SKM-1 (cell line): ENCODE data around the gene TUBGCP3.
"Not testable (repeated sequence)": the region's sequence is repeated elsewhere in the genome, so short reads cannot be mapped to it uniquely, and the experiment has no call there.

Experiments used
- DNase-seq: peaks from one replicate; lab custom pipeline; 2025; ENCODE audit not compliant: unreplicated experiment; lab: John Stamatoyannopoulos, UW

TUBGCP3 gene

DNA sequence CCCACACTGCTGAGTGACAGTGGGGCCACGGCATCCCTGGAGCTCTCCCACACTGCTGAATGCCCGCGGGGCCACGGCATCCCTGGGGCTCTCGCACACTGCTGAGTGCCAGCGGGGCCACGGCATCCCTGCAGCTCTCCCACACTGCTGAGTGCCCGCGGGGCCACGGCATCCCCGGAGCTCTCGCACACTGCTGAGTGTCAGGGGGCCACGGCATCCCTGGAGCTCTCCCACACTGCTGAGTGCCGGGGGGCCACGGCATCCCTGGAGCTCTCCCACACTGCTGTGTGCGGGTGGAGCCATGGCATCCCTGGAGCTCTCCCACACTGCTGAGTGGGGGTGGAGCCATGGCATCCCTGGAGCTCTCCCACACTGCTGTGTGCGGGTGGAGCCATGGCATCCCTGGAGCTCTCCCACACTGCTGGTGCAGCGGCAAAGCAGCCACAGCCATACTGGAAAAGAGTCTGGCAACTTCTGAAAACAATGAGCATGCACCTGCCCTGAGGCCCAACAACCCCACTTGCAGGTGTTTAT lies 8.6 kb downstream of the TUBGCP3 start:
- no peak for DNase-seq

DNA sequence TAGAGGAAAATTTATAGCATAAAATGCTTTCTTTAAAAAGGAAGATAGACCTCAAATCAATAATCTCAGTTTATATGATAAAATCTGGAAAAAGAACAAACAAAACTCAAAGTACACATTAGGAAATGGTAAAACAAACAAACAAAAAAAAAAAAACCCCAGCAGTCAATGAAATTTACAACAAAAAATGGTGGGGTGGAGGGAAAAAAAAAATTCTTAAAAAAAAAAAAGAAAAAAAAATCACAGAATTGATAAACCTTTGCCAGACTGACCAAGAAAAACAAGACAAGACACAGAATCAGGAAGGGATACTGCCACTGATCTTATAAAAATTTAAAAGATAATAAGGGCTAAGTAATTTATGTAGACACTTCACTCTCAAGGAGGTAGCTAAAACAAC lies 11.2 kb downstream of the TUBGCP3 start:
- no peak for DNase-seq

DNA sequence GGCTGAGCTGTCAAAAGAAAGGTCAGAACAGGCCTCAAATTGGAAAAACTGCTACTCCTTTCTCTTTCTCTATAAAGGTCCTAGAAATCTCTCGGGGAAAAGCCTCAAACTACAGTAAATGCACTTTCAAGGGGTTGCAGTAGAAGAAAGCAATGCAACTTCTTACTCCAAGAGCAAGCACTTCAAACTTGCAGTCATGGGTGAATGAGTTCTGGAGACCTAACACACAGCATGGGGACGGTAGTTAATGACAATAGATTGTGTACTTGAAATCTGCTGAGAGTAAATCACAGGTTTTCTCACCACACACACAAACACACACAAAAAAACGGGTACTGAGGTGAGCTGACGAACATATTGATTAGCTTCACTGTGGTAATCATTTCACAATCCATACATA lies 11.8 kb downstream of the TUBGCP3 start:
- DNase-seq = no peak

DNA sequence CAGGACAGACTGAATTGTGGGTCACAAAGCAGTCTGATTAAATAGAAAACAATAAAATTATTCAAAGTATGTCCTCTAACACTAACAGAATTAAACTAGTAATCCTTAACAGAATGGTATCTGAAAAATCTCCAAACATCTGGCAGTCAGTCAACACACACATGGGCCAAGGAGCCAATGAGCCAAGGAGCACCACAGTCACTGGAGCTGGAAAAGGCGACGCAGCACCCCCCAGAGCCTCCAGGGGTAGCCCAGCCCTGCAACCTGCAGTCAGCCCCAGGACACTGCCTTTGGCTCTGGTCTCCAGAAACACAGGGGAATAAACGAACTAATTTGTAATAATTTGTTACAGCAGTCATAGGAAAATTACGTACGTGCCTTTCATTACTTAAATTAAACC lies 12.3 kb downstream of the TUBGCP3 start:
- DNase-seq = no peak

DNA sequence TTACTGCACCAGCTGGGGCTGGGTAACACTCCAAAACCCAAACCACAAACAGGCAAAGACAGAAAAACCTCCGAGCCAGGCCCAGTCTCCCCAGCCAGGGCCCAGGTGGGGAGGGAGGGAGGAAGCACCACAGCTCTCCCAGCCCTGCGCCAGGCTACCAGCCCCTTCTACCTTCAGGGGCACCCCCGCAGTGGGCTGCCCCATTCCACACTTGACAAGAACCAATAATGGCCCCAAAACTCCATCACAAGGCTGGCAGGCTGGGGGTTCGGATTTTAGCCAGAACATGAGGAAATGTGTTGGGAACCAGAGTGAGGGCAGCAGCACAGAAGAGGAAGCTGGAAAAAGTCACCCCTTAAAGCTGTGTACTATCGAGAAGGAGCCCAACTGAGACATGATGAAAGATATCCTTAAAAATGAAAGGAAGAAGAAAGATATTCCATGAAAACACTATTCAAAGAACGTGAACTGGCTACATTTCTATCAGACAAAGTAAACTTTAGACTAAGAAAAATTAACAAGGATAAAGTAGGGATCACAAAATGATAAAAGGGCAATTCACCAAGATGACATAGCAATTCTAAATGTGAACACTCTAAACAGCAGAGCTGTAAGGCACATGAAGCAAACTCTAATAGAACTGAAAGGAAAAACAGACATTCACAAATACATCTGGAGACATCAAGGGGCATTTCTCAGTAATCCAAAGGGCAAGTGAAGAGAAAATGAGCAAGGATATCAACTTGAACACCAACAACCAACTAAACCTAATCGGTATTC lies 12.9 kb downstream of the TUBGCP3 start:
- DNase-seq = no peak

DNA sequence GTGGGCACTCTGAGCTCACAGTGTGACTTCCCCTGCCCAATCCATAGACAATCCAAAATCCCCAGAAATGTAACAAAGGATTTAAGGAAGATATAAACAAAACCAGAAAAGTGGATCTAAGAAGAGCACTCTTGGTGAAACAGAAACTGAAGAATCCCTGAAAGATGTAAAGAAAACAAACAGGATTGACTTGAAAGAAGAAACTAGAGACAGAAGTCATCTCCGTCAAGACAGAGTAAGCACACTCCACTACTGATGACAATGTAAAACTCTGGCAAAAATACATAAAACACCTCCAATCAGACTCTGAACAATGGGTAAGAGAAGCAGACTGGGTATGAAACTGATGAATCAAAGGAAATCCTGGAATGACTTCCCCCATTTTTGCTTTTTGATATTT lies 13.5 kb downstream of the TUBGCP3 start:
- DNase-seq = no peak

DNA sequence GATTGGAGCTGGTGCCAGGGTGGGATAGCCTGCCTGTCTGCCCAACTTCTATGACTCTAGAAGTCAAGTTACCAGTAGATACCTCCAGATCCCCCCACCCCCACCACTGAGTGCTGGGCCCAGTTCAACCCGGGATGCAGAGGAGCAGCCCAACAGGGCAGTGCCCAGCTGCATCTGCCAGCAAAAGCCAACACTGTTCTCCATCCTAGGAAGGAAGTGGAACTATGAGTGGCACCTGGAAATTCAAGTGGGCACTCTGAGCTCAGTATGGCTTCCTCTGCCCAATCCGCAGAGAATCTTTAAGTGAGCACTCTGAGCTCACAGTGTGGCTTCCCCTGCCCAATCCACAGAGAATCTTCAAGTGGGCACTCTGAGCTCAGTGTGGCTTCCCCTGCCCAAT lies 14.2 kb downstream of the TUBGCP3 start:
- no peak for DNase-seq

DNA sequence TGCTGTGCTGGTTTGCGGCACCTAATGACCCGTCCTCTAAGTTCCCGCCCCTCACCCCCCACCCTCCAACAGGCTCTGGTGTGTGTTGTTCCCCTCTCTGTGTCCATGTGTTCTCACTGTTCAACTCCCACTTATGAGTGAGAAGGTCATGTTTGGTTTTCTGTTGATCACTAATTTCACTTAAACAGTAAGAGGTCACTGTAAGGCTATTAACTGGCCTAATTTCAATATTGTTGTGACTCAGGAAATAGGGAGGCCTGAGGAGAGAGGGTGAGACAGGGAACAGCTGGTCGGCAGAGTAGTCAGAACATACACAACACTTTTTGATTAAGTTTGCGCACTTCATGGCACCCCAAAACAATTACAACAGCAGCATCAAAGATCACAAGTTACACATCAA lies 15.6 kb downstream of the TUBGCP3 start:
- no peak for DNase-seq

DNA sequence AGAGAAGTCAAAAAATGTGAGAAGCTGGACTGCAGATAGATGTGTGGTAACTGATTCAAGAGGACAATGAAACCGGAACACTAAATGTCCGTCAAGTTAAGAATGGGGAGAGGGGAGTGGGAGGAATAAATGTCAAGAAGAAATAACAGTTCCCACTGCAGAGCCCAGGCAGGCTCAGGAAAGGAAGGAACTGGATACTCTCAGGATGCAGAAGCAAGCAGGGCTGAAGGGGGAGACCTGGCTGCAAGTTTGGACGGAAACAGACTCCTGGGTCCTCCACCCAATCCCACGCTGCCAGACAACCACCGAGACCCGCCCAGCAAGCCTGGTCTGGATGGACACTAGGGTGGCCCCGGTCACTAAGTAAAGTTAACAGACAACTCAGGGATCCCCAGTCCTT lies 18.1 kb downstream of the TUBGCP3 start:
- DNase-seq = no peak

DNA sequence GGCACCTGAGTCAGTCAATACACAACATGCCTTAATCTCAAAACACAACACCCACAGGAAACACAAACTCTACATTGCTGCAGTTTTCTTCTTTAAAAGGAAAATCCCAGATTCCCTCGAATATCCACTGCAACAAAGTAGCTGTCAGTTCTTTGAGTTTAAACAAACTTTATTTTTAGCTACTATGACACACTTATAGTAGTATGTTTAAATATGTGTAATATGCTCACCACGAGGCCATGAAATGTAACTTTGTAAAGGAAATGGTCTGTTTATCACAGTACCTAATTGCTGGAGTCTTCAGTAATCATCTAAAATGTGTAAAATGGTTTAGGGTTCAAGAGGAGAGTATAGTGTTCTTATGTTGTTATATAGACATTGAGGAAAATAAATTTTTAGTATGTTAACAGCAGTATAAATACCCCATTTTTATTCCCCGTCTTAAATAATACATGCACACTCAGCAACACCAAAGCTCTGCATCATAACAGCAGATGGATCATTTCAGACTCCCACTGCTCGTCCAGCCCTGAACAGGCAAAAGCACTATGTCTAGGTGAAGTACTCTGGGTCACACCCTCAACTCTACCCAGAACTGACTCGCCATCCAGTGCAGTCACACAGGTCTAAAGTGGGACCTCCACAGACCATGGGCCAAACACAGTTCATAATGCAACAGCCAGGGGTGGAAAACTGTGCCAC lies 20.6 kb downstream of the TUBGCP3 start:
- DNase-seq = no peak

DNA sequence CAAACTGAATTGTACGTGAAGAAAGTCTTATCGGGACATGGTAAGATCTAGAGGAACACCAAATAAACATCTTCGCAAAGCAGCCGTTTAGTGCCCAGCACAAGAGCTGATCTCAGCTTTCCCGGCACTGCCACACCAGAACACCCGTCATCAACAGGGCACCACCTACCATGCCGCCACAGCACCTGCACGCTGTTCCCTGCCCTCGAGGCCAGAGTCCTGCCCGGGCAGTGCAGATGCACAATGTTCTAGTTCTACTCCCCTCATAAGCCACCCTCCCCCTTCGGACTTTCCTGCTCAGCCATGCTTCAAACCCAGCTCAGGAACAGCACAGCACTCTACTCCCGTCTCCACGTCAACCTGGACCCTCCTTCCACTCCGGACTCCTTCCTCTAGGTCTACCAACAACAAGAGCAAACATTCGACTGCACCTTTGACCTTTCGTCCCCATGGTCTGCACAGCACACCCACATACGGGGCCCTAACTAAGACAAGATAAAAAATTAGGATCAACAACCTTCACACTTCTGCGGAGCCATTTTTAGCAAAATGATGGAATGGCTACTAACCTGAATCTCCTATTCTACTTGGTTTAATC lies 25.1 kb downstream of the TUBGCP3 start:
- DNase-seq = no peak

DNA sequence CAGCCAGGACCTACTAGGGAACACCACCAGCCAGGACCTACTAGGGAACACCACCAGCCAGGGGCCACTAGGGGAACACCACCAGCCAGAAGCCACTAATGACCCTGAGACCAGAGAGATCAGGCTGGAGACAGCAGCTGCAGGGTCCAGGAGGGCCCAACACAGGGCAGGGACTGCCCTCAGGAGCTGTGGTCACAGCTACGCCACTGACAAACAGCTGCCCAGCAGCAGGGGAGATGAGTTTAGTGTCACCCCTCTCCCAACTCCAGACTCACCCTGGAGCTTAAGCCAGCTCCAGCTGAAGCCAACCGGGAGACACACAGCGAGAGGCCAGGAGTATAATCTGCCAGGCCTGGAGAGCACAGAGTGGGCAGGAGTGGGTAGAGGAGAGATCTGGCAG lies 25.7 kb downstream of the TUBGCP3 start:
- no peak for DNase-seq

DNA sequence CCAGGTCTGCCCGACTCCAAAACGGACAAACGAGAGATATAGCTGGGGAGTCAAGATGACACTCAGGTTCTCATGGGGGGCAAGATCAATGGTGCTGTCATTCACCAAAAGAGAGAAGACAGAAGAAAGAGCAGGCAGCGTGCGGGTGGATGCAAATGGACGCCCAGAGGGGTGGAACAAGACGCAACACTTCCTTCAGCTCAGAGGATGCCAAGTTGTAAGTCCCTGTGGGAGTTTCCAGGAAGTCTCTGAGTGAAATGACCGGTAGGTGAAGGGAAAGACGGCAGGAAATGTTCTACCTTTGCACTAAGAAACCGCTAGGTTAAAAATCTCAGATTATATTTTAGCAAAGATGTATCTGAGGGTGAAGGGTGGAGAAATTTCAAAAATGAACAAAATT lies 26.5 kb downstream of the TUBGCP3 start:
- no peak for DNase-seq

DNA sequence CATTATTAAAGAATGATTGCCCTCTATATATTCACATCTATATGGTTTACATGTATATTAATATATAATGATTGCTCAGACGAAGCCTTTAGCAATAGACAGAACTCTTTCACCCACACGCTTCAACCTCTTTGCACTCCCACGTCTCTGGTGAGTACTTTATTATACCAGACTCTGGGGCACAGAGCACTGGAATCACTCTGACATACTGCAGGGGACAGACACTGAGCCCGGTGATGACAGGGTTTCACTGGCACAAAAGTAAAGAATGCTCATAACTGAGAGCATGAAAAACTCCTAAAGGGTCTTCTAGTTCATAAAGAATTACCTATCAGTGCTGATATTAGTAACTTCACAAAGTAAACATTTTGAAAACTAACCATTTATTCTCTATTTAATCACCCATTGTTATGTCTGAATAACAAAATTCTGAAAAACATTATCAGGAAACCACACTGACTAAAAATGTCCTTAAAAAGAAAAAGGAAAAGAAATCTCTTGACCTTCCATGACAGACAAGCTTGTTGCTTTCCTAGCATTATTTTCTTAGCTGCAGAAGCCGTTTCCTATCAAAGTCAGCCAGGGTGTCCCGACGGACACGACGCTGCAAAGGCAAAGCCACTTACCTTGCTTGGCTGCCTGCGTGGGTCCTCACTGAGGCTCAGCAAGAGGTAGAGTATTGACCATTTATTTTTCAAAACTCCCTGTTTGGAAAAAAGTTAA lies 29.1 kb downstream of the TUBGCP3 start:
- no peak for DNase-seq

DNA sequence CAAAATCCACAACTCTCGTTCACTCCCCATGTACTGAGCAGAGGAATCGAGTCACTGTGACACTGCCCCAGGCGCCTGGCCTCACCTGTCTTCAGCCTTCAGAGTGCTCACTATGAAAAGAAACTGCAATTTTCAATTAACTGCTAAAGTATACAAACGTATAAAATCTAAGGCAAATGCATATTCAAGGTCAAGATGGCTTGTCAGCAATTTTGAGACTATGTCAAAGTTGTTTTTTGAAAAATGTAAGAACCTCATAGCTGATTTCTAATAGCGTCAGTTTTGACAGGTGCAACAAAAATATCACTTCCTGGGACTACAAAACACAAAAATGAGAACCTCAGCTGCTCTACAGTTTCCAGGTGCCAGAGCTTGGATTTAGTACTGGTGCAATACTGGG lies 31.4 kb downstream of the TUBGCP3 start:
- DNase-seq = no peak

DNA sequence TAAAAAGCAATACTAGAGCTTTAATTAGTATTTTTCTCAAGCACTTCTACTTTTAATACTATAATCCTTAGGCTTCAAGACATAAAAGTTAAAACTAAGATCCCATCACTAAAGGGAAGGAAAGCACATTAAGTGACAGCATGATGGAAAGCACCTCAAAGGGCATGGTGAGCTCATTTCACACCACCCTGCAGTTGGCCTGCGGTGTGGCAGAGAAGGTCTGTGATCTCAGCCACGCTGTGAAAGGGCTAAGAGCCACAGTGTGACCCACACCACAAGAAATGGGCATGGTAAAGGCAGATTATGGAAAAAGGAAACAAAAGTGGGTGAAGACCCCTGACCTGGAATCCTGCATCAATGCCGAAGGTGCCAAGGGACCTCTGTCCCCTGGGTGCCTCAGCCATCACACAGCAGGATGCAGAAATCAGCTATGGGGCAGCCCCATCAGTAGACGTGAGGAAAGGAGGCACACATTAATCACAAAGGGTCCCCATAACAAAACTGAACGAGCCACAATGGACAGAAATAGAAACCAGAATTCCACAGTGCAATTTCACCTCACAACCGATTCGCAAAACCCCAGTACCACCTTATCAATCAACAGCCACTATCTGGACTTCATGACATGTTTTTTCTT lies 33.6 kb downstream of the TUBGCP3 start:
- DNase-seq = no peak

DNA sequence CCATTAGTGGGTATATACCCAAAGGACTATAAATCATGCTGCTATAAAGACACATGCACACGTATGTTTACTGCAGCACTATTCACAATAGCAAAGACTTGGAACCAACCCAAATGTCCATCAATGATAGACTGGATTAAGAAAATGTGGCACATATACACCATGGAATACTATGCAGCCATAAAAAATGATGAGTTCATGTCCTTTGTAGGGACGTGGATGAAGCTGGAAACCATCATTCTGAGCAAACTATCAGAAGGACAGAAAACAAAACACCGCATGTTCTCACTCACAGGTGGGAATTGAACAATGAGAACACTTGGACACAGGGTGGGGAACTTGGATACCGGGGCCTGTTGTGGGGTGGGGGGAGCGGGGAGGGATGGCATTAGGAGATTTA lies 39.0 kb downstream of the TUBGCP3 start:
- DNase-seq = not testable (repeated sequence)

DNA sequence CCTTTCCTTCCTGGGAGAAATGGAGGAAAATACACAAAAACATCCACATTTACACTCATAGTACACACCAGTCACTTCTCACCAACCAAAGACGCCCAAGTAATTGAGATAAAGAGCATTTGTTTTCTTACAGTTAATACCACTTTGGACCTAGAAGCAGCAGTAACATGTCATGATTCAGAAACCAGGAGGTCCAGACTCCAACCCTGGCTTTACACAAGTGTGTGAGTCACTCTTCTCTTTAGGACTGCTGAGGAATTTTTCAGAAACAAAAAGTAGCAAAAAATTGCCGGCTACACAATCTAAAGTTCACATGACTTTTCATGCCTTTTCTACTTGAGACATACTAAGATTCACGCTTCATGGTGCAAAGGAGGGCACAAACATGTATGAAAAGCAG lies 42.1 kb downstream of the TUBGCP3 start:
- DNase-seq = no peak

DNA sequence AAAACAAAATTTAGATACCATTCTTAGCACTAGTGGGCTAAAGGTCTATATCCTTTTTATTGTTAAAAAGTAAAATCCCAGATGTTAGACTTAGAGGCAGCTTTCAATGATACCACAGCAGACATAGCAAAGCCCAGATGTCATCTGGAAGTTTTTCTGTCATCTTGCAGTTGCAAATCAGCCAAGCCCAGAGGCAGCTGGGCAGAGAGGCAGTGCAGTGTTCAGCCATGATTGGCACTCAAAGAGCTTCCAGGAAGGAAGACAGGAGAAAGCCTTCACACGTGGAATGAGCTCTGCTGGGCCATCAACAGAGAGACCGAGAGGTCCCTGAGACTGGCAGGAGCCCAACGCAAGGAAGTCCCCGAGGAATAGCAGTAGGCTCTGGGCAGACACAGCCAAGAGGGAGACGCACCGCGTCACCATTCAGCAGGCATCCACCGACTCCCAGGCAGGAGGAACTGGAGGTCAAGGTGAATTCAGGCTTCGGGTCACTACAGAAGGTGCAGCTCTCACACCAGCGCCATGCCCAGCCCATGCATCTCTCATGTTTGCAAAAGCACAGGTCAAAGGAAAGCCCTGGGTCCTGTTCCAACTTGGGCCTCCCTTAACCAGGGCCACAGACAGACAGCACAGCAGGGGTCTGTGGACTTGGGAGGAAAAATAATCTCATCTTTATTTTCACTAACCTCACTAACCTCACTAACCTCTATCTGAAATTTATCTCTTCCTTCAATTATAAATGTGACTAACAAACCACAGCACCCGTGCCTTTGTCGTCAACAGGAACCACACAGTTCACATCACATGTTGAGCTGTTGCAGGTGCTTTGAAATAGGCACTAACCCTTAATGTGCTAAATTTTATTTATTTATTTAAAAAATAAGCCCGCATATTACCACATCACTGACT lies 54.9 kb downstream of the TUBGCP3 start:
- no peak for DNase-seq

DNA sequence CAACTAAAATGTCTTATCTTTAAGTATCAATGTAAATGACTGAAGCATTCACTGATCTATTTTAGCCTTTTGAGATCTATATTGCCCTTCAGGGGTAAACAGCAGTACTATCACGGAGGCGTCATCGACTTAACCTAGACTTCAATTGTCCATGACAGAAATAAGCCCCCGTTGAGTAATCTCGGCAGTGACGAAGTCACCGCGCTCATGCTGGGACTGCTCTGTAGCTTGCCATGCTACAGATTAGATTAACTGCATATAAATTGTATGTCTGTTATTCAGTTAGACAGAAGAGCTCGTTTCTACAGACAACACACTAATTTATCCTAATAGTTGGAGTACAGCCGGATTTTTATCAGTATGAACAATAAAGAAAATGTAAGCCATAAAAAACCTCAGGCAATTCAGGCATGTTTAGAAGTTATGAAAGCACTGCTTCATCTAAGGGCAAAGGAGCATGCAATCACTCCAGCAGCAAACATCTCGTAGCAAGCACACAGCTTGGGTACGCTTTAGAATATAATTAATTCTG lies 56.6 kb downstream of the TUBGCP3 start:
- DNase-seq = no peak
